SK-N-MC (cell line): ENCODE data around the gene ALPL.

Experiments used
- EZH2 ChIP-seq: fragments of 200-600 bp; sonication (generic); IDR thresholded peaks from one replicate; pipeline ENCODE4 v1.6.1; 2017; ENCODE audit warnings: antibody characterized with exemption
- POLR2AphosphoS5 ChIP-seq: IDR thresholded peaks from 2 replicates; pipeline ENCODE4 v1.6.1; 2012; ENCODE audit warnings: mild to moderate bottlenecking, low read depth, low read length, borderline replicate concordance

DNA sequence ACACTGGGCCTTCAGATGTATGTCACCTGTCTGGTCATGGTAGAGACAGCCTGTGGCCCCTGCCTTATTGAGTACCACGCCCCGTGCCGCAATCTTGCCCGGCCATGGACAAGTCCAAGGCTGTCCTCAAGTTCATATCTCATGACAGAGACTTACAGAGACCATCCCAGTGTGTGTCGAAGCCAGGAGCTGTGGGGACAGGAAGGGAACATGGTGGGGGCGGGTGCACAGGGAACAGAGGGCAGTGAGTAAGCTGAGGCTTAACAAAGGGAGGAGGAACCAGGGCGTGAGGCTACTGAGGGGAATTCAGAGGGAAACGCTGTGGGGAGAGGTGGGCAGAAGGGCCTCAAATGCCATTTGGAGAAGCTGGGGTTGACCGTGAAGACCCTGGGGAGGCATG, 75.8 kb downstream of the ALPL start:
- TF ChIP-seq EZH2 = no peak
- TF ChIP-seq POLR2AphosphoS5 = no peak
